HG03565 (cell line): Measurements from ENCODE around the gene CD86.
"Not testable (repeated sequence)": the region's sequence is repeated elsewhere in the genome, so short reads cannot be mapped to it uniquely, and the experiment has no call there.

Experiments
- ATAC-seq: cut with Tn5 transposase; IDR thresholded peaks from one replicate; pipeline ENCODE4 v1.9.1; 2021; ENCODE audit warnings: mild to moderate bottlenecking, moderate library complexity; ENCODE audit not compliant: unreplicated experiment

The CD86 gene

DNA sequence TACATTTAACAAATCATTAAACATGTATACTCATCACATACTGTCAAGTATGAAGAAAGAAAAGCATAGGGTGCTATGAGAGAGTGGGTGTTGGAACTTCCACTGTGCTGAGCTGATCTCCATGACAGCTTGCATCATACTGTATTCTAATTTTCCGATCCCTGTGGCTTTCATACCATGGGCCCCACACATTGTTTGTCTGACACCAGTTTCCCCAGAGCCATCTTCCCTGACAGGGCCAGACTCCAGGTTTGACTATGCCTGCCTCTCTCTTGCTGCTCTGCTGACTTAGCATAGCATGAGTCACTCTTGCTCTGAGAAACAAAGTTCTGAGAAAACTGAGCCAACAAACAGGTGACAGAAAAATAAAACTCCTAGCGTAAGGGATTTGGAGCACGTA lies 91.3 kb downstream of the CD86 start:
- peak; percentile 75 for ATAC-seq

DNA sequence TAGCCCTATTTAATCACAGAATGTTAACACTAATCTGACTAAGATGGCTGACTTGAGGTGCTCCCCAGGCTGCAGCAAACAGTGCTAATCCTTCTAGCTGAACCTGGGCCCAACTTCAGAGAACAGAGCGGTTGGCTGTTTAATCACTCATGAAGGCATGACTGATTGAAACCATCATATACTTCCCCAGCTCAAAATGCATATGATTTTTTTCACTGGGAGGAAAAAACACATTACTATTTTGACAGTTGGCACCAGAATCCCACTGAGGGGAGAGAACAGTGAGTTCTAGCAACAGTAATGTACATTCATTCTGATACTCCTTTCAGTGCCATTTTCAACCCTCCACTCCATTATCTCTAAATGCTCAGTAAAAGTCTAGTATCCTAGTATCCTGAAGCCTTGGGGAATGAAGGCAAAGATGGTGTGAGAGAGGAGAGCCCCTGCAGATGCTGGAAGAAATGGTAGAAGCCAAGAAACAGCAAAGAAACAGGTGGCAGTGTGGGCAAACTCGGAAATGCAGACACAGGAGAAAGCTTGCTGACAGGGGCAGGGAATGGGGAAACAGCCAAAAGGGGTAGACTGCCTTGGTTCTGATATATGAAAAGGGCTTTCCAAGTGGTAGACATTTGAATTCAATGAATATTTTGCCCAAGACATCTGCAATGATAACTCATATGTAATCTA lies 93.9 kb downstream of the CD86 start:
- no peak for ATAC-seq

DNA sequence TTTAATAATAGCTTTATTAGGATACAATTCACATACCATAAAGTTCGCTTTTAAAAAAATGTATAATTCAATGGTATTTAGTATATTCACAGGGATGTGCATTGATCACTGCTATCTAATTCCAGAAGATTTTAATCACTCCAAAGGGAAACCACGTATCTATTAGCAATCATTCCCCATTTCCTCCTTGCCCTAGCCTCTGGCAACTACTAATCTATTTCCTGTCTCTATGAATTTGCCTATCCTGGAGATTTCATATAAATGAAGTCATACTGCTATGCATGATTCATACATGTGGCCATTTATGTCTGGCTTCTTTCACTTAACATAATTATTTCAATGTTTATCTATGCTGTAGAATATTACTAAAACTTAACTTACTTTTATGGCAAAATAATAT lies 96.3 kb downstream of the CD86 start:
- no peak for ATAC-seq

DNA sequence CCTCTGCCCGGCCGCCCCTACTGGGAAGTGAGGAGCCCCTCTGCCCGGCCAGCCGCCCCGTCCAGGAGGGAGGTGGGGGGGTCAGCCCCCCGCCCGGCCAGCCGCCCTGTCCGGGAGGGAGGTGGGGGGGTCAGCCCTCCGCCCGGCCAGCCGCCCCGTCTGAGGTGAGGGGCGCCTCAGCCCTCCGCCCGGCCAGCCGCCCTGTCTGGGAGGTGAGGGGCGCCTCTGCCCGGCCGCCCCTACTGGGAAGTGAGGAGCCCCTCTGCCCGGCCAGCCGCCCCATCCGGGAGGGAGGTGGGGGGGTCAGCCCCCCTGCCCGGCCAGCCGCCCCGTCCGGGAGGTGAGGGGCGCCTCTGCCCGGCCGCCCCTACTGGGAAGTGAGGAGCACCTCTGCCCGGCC lies 109.8 kb downstream of the CD86 start:
- ATAC-seq: not testable (repeated sequence)

DNA sequence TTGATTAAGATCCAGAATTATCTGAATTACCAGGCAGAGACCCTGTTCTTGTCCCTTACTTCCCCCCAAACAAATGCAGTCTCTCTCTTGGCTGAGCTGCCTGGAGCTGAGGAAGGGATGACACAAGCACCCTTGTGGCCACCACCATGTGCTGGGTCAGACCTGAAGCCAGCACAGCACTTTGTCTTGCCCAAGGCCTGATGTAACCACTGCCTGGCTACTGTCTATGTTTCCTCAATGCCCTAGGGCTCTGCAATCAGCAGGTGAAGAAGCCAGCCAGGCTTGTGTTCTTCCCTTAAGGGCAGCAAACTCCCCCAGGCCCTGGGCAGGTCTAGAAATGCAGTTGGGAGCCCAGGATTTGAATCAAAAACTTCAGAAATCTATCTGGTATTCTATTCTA lies 112.5 kb downstream of the CD86 start:
- ATAC-seq: no peak

DNA sequence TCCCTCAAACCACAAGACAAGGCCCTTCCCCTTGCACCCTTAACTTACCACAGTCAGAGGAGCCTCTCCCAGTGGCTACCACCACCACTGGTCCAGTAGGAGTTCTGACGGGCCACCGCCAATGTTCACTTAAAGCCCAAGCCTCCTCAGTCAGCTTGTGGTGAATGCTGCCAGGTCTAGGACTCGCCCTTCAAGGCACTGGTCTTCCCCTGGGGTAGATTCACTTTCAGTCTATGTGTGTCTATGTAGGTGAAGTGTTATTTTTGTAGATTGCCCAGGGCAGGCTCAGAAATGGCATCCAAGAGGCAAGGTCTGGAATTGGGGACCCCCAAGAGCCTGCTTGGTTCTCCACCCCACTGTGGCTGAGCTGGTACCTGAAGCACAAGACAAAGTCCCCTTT lies 112.9 kb downstream of the CD86 start:
- ATAC-seq: no peak

DNA sequence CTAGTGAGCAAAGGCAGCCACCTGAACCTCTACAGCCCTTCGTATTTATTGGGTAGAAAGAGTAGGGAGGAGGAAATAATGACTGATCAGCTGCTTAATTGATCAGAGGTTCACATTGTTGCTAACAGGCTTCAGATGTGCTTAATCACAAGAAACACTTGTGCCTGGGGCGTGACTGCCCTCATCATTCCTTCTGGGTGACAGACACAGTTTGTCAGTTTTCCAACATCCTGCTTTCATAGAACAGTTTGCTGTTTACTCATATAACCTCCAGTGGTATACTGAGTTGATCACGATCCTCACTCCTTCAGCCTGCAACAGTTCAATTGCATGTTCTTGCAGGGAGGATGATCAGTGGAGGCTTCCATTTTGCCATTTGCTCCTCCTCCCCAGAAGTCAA lies 114.7 kb downstream of the CD86 start:
- no peak for ATAC-seq
